Mesothelial cell of epicardium (in vitro differentiated cells): ENCODE data around the gene RGS10. TPM values are rescaled to one million over a fixed set of nuclear protein-coding genes. Genes with fewer than 3 reads are reported as not detected.
"Not testable (repeated sequence)": the region's sequence is repeated elsewhere in the genome, so short reads cannot be mapped to it uniquely, and the experiment has no call there.

Experiments
- DNase-seq, 2 experiments: peaks; one replicate each; pipeline ENCODE4 v3.0.0; 2021; ENCODE audit warnings: low spot score in 2 of 2; ENCODE audit not compliant: unreplicated experiment in 2 of 2
- H3K27ac Mint-ChIP-seq: 2 replicates; pipeline ENCODE4 v1.8.0; 2021; ENCODE audit warnings: mixed read lengths
- H3K27me3 Mint-ChIP-seq: 2 replicates; pipeline ENCODE4 v1.8.0; 2021; ENCODE audit warnings: low read depth, mixed read lengths
- H3K36me3 Mint-ChIP-seq: 2 replicates; pipeline ENCODE4 v1.8.0; 2021; ENCODE audit warnings: mixed read lengths
- H3K4me1 Mint-ChIP-seq: 2 replicates; pipeline ENCODE4 v1.8.0; 2021; ENCODE audit warnings: mixed read lengths
- H3K4me3 Mint-ChIP-seq: 2 replicates; pipeline ENCODE4 v1.8.0; 2021; ENCODE audit warnings: mild to moderate bottlenecking, moderate library complexity, mixed read lengths
- H3K9me3 Mint-ChIP-seq: 2 replicates; pipeline ENCODE4 v1.8.0; 2021; ENCODE audit warnings: mixed read lengths
- CTCF ChIP-seq: fragments of 200-600 bp; sonication (generic); IDR thresholded peaks from one replicate; pipeline ENCODE4 v1.5.0; 2021; ENCODE audit warnings: antibody characterized with exemption; ENCODE audit not compliant: unreplicated experiment
- total RNA-seq: library from RNA; stranded (reverse); gene quantifications from 3 replicates; pipeline ENCODE4 v1.2.1, GENCODE V29; 2021

Gene RGS10
- total RNA-seq, 1 donor from 2014 or later = 17.4 TPM

- TF ChIP-seq CTCF = no peak
- Mint-ChIP-seq H3K27ac (no peak overlapping the region), H3K36me3 (no peaks in the 10 kb centered on the region), H3K27me3 (peaks cover 30% of the 10 kb centered on the region), H3K9me3 (no peaks in the 10 kb centered on the region), H3K4me1 (peaks cover 25% of the 10 kb centered on the region), H3K4me3 (no peak overlapping the region)
- DNase-seq = no peak
Observed at GRCh38 chr10:119537953-119538630, 4.4 kb downstream of the RGS10 start.

GRCh38 chr10:119536508-119537025, 6.0 kb downstream of the RGS10 start:
- no peak for DNase-seq
- Mint-ChIP-seq H3K4me1 (peaks cover 25% of the 10 kb centered on the region), H3K27ac (no peak overlapping the region), H3K9me3 (no peaks in the 10 kb centered on the region), H3K4me3 (no peak overlapping the region), H3K27me3 (peaks cover 26% of the 10 kb centered on the region), H3K36me3 (no peaks in the 10 kb centered on the region)
- TF ChIP-seq CTCF = no peak

GRCh38 chr10:119535837-119536507, 6.5 kb downstream of the RGS10 start:
- DNase-seq = no peak
- Mint-ChIP-seq H3K4me3 (no peak overlapping the region), H3K36me3 (no peaks in the 10 kb centered on the region), H3K9me3 (no peaks in the 10 kb centered on the region), H3K27ac (no peak overlapping the region), H3K27me3 (peaks cover 20% of the 10 kb centered on the region), H3K4me1 (peaks cover 30% of the 10 kb centered on the region)
- TF ChIP-seq CTCF = no peak

- DNase-seq = no peak
- no peaks in the 10 kb centered on the region for H3K36me3 Mint-ChIP-seq
- TF ChIP-seq CTCF = no peak
- peaks cover 31% of the 10 kb centered on the region for H3K4me1 Mint-ChIP-seq
- H3K27ac Mint-ChIP-seq = no peak overlapping the region
- no peaks in the 10 kb centered on the region for H3K9me3 Mint-ChIP-seq
- peaks cover 13% of the 10 kb centered on the region for H3K27me3 Mint-ChIP-seq
- no peak overlapping the region for H3K4me3 Mint-ChIP-seq
Observed at GRCh38 chr10:119535305-119535704, 7.2 kb downstream of the RGS10 start.

GRCh38 chr10:119533473-119533872, 9.0 kb downstream of the RGS10 start:
- TF ChIP-seq CTCF = no peak
- Mint-ChIP-seq H3K4me1 (peaks cover 23% of the 10 kb centered on the region), H3K9me3 (no peaks in the 10 kb centered on the region), H3K27ac (no peak overlapping the region), H3K27me3 (peaks cover 6% of the 10 kb centered on the region), H3K4me3 (no peak overlapping the region), H3K36me3 (no peaks in the 10 kb centered on the region)
- no peak for DNase-seq

GRCh38 chr10:119532791-119533190, 9.7 kb downstream of the RGS10 start:
- H3K27ac Mint-ChIP-seq, H3K36me3 Mint-ChIP-seq, DNase-seq, H3K27me3 Mint-ChIP-seq, H3K9me3 Mint-ChIP-seq, H3K4me3 Mint-ChIP-seq: not testable (repeated sequence)
- H3K4me1 Mint-ChIP-seq = peaks cover 17% of the 10 kb centered on the region

DNA sequence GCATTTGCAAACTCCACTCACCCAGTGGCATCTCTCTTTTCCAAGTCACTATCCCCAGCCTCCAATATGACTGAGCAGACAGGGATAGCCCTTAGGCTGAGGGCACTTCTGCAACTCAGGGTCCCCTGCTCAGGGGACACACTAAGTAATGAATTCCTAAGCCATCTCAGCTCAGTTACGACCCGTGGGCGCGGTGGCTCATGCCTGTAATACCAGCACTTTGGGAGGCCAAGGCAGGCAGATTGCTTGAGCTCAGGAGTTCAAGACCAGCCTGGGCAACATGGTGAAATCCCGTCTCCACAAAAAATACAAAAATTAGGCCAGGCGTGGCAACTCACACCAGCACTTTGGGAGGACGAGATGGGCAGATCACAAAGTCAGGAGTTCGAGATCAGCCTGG, 10.3 kb downstream of the RGS10 start:
- H3K36me3 Mint-ChIP-seq, H3K4me3 Mint-ChIP-seq, DNase-seq, H3K9me3 Mint-ChIP-seq, H3K27ac Mint-ChIP-seq, H3K27me3 Mint-ChIP-seq: not testable (repeated sequence)
- H3K4me1 Mint-ChIP-seq = peaks cover 17% of the 10 kb centered on the region
